ENCODE data around the gene ATP8B1.

DNA sequence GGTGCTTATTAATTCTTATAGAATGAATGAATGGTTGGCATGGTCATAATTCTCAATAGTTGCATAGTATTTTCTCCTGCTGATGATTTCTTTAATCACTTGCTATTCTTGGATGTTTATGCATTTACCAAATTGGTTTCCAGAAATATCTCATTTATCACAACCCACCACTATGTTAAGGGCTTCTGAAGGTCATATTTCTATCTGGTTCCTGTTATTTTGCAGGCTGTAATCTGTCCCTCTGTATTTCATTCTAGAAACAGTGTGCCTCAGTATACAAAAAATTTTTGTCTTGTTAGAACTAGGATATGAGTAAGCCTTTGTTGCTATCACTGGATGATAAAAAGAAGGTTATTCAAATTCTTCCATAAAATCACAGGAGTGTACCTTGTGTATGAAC, 6.1 kb upstream of the ATP8B1 start:
- no peak for TF ChIP-seq POLR2A (IDR thresholded peaks at IDR 0.05)
- TF ChIP-seq, protein P1, sequence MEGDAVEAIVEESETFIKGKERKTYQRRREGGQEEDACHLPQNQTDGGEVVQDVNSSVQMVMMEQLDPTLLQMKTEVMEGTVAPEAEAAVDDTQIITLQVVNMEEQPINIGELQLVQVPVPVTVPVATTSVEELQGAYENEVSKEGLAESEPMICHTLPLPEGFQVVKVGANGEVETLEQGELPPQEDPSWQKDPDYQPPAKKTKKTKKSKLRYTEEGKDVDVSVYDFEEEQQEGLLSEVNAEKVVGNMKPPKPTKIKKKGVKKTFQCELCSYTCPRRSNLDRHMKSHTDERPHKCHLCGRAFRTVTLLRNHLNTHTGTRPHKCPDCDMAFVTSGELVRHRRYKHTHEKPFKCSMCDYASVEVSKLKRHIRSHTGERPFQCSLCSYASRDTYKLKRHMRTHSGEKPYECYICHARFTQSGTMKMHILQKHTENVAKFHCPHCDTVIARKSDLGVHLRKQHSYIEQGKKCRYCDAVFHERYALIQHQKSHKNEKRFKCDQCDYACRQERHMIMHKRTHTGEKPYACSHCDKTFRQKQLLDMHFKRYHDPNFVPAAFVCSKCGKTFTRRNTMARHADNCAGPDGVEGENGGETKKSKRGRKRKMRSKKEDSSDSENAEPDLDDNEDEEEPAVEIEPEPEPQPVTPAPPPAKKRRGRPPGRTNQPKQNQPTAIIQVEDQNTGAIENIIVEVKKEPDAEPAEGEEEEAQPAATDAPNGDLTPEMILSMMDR (IDR thresholded peaks at IDR 0.05 in 4 of 5, conservative IDR thresholded peaks at IDR 0.05 in 1 of 5) = no peak

All from gastrocnemius medialis (tissue), 4 donors.